Measurements from ENCODE around the gene ARL13B. TPM values are rescaled to one million over a fixed set of nuclear protein-coding genes. Genes with fewer than 3 reads are reported as not detected.
"Not testable (repeated sequence)": the region's sequence is repeated elsewhere in the genome, so short reads cannot be mapped to it uniquely, and the experiment has no call there.

ARL13B gene
- total RNA-seq, 1 donor from 2014 or later = 10.9 TPM

DNA sequence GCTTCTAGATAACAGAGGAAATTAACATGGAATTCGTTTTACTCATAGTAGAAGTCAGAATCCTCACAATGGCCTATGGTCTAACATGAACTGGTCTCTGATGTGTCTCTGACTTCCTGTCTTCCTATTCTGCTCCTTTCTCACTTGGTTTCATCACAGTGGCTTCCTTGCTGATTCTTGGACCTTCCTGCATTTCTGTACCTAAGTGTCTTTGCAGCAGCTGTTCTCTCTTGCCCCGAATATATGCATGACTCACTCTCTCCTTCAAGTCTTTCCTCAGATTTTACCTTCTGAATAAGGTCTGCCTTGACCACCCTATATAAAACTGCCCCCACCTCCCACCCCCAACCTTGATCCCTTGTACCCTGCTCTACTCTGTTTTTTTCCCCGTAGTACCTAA is 14.1 kb downstream of the ARL13B start:
- no peak for DNase-seq (ENCODE audit: low read depth in 2 of 2)

DNA sequence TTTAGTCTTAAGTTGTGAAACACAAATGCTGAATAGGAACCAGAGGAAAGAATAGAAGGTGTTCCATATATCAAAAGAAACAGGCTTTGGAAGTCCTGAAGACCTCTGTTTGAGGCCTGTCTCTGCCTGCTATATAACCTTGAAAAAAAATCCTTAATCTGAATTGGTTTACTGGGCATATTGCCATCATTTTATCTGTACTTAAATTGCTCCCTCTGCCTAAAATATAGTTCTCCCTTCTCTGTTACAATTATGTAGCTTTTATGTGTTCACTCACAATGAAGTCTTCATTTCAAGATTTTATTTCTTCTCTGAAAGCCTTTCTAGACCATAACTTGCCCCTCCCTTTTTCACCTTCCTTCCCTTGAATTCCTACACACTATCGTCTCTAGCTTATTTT is 21.2 kb downstream of the ARL13B start:
- no peak for DNase-seq (ENCODE audit: low read depth in 2 of 2)

DNA sequence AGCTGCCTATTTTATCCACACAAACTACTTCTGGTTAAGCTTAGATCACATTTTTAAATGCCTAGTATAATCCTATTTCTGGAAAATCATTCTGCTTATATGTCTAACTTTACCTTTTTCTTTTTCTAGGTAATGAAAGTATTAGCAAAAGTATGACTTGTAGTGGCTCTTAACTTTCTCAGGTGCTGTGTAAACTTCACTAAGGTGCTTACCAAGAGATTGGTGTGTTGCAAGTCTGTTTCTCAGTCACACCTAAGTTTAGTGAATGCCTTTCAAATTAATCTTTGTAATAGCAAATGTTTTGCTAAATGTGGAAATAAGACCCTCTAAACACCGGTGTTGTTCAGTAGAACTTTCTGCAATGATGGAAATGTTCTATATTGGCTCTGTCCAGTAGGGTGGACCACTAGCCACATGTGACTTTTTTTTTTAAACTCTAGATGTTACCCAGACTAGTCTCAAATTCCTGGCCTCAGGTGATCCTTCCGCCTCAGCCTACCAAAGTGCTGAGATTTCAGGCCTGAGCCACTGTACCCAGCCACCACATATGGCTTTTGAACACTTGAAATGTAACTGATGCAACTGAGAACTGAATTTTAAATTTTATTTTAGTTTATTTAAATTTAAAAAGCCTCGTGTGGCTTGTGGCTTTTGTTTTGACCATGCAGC is 22.0 kb downstream of the ARL13B start:
- no peak for DNase-seq (ENCODE audit: low read depth in 2 of 2)

DNA sequence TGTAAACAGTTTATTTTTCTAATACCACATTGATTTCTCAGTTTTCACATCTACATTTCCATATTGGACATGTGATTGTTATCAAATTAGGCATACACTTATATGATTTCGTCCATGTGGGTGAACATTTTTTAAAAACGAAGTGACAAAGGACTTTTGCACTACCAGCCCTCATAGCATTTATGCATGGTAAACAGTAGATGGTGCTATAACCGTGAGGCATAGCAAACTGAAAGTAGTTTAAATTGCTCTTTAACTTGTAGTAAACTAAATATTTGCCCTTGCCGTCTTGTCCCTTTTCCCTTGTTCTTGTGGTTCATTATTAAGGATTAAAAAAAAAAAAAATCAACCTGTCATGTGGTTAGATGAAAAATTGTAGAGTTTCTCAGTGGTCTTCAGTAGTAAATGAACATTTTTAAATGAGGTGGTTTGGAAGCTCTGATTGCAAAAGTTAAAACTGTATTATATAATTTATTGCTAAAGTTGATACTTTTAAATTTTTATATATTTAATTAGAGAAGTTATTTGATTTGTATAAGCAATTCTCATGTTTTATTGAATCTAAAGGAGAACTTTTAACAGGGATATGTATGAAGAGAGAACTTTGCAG is 24.5 kb downstream of the ARL13B start:
- peak; percentile 79 to 84 for DNase-seq (ENCODE audit: low read depth in 2 of 2)

DNA sequence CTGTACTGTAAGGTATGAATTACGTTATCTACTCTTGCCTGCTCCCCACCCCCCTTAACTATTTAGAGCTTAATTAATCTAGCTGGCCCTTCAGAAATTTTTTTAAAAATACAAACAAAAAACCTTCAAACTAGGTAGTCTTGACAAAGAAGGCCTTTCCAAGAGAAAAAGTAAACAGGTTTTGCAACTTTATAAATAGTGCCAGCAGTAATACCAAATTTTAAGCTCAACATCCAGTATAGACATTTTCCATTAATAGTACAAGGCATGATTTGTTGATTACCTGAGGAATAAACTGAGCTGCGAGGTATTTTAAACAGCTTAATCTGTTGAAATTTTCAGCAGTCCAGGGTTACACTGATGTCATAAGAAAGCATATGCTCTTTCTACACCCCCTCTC is 28.3 kb downstream of the ARL13B start:
- DNase-seq (ENCODE audit: low read depth in 2 of 2) = no peak

DNA sequence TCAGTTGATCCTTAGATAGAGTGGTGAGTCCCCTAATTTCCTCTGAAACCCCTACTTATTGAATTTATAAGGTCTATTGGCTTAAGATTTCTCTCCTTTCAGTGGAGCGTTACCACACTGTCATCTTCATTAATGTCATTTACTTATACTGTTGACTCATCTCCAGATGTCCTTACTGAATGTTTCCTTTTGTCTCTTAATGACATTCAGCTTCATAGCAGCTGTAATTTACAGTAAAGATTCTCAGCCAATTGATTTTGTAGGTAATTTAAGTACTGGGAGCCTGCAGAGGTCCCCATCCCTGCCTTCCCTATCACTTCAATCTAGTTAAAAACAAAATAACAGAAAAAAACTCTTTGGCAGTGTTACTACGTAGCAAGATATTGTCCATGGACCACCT is 29.7 kb downstream of the ARL13B start:
- no peak for DNase-seq (ENCODE audit: low read depth in 2 of 2)

DNA sequence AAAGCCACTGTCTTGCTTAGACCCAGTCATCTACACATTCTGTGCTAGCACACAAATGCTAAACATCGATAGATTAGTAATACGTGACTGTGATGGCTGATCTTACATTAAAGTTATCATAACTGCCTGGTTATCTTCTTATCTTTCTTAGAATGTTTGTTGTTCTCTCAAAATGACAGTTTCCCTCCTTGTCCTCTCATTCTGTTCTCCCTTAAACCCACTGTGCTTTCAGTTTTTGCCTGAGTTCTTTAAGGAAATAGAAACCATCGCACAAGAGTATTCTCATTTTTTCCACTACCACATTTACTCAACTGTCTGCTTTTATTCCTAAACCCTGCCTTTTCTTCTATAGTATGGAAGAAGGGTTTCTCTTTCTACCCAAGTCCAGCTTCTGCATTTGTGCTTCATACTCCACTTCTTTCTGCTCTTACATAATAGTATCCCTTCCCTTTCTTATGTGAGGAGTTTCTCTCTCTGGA is 31.3 kb downstream of the ARL13B start:
- DNase-seq (ENCODE audit: low read depth in 2 of 2) = no peak

DNA sequence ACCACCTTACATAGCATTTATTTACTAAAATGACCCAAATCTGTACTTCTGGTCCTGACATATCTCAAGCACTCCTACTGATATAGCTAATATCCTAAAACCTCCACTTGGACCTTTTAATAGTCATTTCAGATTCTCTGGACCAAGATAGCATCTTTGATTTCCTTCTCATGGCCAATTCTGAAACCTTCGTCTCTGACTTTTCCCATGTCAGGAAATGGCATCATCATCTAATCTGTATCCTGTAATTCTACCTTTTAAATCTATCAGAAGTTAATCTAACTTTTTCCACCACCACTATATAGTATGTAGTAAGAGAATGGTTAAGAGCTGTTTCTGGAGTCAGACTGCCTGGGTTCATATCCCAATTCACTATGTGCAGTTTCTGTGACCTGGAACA is 32.2 kb downstream of the ARL13B start:
- DNase-seq (ENCODE audit: low read depth in 2 of 2) = no peak

DNA sequence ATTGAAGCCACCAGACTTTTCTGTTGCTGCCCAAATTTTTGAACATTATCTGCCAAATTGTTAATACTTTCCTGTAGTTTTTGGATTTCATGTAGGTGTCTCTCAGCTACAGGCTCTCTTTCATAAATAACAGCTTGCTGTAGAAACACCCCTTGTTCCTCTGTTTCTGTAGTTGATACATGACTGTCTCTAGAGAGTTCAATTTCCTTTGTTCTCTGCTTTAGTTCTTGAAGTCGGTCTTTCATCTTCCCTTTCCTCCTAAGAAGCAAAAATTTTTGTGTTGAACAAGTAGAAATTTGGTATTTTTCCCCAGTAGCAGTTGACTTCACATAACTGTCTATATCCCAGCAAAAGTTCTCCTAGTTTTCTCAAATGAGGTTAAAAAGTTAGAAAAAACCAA is 35.1 kb downstream of the ARL13B start:
- no peak for DNase-seq (ENCODE audit: low read depth in 2 of 2)

DNA sequence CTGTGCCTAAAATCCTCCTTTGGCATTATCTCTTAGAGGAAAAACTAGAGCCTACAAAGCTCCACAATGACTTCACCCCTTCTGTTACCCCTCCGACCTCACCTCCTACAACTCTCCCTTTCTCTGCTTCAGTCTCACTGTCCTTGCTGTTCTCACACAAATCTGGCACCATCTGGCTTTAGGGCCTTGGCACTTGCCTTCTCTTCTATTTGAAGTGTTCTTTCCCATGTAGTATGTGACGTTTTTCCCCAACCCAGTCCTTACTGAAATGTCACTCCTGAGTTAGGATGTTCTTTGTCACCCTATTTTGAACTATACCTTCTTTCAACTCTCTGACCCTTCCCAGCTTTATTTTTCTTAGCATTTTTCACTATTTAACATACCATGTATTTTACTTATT is 39.7 kb downstream of the ARL13B start:
- no peak for DNase-seq (ENCODE audit: low read depth in 2 of 2)

DNA sequence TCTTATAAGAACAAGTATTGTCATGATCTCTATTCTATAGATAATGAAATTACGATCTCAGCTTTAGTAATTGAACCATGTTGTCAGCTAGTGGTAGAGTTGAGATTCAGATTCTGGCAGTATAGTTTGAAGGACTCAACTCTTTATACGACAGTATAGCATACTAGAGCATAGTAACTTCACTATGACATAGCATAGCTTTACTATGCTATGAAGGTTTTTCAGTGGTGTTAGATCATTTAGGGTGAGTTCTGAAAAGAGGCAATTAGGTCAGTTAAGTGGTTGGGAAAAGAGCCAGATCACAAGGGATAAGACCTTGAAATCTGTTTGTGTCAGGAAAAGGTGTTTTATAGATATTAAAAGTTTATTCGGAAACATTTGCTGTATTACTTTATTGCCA is 40.3 kb downstream of the ARL13B start:
- DNase-seq (ENCODE audit: low read depth in 2 of 2) = no peak

DNA sequence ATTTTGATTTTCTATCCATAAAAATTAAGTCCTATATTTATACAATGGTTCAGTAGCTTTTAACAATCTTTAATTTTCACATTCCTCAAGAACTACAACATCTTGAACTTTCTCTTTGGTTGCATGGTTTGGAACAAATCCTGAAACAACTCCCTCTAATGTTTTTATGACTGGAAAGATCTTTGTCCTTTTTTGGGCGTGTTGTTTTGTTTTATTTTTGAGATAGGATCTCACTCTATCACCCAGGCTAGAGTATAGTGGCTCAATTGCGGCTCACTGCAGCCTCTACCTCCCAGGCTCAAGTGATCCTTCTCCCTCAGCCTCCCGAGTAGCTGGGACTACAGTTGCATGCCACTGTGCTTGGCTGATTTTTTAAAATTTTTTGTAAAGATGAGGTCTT is 44.4 kb downstream of the ARL13B start:
- no peak for DNase-seq (ENCODE audit: low read depth in 2 of 2)

DNA sequence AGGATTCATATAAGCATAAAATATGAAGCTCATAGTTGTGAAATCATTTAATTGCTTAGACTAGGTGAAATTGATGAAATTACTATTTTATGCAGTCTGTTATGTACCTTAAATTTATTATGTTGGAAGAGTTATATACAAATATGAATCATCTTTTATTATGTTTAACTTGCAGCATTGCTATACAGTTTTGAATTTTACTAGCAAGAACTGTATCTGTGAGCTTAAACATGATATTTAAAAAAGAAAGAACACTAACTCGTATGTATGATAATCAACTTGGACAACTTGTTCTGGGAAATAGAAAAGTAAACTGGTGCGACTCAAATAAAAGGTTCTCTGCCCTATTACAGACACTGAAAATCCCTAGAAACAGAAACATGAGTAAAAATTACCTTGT is 46.7 kb downstream of the ARL13B start:
- no peak for DNase-seq (ENCODE audit: low read depth in 2 of 2)

DNA sequence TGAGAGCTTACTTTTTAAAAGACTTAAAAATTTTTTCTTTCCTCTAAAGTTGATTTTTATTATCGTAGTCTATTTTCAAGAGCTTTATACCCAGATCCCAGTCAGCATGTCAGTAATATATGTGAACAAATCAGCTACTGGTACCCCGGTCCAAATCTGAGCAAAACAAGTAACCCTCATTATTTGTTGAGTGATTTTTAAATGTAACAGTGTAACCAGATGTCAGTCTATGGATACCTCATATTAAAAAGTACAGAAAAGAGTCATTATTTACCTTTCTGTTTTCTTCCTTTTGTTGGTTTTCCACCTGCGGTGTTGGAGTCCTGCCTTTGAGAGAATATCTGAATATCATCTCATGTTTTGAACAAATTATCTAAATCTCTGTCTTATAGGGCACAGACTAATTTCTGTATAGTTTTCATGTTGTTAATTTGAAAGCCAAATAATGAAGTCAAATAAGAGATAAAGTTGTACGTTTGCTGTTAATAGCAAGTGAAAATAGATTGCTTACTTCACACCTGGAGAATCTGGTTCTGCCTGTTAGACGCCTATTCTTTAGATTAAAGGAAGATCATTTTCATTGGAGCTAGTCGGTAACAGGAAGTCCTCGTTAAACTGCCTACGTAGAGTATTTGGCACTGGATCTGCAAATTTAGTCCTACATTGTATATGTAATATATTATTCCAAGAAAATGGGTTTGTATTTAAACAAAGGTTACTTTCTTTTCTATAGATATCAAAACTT is 48.3 kb downstream of the ARL13B start, which contains the start of gene STX19:
TSS of gene STX19 (minus strand) at position 505 of the 745 bp plus-strand sequence. CDS start 13,328 bp downstream, outside the sequence.
- no peak for DNase-seq (ENCODE audit: low read depth in 2 of 2)

DNA sequence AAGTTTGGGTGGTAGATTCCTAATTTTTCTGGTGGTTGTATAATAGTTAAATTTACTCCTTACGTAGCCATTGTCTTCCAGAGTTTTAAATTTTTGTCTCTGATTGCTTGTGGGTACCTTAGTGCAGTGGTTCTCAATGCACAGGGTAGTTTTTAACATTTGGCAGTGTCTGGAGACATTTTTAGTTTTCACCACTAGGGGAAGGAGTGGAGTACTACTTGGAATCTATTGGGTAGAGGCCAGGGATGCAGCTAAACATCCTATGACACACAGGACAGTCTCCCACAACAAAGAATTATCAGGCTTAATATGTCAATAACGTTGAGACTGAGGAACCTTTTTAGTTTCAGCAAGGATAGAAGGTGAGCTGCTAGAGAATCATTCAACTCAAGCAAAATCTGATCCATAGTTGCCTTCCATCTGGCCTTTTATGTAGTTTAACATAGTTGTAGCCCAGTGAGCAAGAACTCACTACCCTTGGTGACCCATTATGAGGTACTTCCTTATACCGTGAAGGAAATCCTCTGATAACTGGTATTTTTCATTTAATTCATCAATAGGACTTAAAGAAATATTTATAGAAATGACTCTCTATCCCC is 57.1 kb downstream of the ARL13B start:
- DNase-seq (ENCODE audit: low read depth in 2 of 2) = peak; percentile 35 to 36

DNA sequence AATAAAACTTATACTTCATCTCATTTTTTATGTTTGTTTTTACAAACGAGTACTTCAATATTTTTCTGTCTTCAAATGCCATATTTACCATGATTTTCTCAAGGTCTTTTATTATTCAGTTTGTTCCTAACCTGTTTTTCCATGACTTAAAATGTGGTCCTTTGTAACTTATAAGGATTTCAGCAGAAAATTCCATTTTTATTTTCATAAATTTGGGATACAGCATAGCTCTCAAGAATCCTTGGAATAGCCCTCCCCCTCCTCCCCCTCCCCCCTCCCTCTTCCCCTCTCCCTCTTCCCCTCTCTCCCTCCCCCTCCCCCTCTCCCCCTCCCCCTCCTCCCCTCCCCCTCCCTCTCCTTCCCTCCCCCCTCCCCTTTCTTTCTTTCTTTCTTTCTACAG is 63.3 kb downstream of the ARL13B start:
- no peak for DNase-seq (ENCODE audit: low read depth in 2 of 2)

DNA sequence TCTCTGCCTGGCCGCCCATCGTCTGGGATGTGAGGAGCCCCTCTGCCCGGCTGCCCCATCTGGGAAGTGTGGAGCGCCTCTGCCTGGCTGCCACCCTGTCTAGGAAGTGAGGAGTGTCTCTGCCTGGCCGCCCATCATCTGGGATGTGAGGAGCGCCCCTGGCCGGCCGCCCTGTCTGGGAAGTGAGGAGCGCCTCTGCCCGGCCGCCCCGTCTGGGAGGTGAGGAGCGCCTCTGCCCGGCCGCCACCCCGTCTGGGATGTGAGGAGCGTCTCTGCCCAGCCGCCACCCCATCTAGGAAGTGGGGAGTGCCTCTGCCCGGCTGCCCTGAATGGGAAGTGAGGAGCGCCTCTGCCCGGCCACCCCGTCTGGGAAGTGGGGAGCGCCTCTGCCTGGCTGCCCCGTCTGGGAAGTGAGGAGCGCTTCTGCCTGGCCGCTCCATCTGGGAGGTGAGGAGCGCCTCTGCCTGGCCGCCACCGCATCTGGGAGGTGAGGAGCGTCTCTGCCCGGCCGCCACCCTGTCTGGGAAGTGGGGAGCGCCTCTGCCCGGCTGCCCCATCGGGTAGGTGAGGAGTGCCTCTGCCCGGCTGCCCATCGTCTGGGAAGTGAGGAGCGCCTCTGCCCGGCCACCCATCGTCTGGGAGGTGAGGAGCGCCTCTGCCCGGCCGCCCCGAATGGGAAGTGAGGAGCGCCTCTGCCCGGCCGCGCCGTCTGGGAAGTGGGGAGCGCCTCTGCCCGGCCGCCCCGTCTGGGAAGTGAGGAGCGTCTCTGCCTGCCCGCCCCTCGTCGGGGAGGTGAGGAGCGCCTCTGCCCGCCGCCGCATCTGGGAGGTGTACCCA is 64.4 kb downstream of the ARL13B start:
- not testable (repeated sequence) for DNase-seq (ENCODE audit: low read depth in 2 of 2)

DNA sequence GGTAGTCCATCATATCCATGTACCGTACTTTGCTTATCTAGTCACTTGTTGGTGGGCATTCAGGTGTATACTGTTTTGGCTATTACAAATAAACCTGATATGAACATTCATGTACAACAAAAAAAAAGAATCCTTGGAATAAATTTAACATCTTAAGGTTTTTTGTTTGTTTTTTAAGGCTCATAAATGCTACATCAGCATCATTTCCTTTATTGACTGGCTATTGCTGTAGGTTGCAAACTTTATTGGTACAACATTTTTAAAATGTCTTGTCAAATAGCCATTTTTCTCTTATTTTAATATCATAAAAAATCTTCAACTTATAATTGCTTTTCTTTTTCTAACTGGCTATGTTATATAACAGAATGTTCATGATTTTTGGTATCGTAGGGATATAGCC is 66.6 kb downstream of the ARL13B start:
- no peak for DNase-seq (ENCODE audit: low read depth in 2 of 2)

DNA sequence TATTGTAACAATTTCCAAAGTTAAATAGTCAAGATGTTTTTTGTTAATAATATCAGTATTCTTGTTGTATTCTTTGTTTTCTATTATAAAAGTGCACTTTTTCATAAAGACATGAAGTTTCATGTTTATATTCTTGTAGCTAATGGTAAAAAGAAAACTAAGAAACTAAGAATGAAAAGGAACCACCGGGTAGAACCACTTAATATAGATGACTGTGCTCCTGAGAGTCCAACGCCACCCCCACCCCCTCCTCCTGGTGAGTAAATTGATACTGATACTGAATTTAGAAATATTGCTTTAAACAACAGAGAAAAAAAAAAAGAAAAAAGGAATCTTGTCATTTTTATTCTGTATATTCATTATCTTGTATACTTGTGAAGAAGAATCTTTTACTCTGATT is 69.3 kb downstream of the ARL13B start:
- no peak for DNase-seq (ENCODE audit: low read depth in 2 of 2)

DNA sequence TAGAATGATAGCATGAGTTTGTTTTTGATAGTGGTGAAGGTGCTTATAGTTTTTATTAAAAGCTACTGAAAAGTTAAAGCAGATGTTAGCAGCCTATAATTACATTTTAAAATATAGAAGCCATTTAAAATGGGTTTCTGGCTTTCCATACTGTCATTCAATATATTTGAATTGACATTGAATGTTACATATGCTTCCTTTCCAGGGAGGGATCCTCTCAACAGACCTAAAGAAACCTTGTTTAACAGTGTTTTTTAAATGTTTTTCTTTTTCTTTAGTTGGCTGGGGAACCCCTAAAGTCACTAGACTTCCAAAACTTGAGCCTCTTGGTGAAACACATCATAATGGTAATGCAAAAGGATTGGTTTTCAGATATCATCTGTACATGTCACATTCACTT is 70.6 kb downstream of the ARL13B start:
- DNase-seq (ENCODE audit: low read depth in 2 of 2) = no peak

DNA sequence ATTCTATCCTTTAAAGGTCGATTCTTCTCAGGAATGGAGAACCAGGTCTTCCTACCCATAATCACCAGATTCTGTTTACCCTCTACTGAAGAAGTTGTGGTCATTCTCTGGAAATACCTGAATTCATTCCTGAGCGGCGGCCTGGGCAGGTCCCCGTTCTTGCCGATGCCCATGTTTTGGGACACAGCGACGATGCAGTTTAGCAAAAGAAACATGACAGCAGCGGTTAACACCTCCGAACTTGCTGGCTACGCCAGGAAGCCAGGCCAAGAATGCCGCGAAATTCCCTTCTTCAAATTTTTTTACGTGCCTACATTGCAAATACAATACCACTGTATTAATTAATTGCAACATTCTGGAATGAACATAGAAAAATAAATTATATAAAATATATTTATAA is 81.3 kb downstream of the ARL13B start:
- DNase-seq (ENCODE audit: low read depth in 2 of 2) = no peak

Measured in lung microvascular endothelial cell (primary cell).